Measurements from ENCODE around the gene FOXRED2. TPM values are rescaled to one million over a fixed set of nuclear protein-coding genes. Genes with fewer than 3 reads are reported as not detected.

The FOXRED2 gene
- total and polyA plus RNA-seq, 2 of the 4 experiments (the other 2 are of a cell fraction) = 1.6 to 4.0 TPM

DNA sequence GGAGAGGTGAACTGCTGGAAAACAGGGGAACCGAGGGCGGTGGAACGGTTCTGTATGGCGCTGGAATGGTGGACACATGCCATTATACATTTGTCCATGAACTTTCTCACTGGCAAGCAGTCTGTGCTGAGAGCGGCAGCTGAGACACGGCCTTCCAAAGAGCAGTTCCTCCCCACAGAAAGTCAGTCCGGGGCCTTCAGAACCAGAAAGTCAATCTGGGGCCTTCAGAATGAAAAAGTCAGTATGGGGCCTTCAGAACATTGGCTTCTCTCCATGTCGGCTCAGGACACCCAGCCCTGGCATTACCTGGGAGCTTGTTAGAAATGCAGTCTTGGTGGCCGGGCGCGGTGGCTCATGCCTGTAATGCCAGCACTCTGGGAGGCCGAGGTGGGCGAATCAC lies 34.2 kb downstream of the FOXRED2 start:
- dilution Hi-C loops (cut with HindIII; ENCODE audit: low sequenced_read_pairs, unreplicated experiment) (no loop called here), in situ Hi-C loops (cut with MboI; ENCODE audit: low sequenced_read_pairs) (no loop called here), intact Hi-C loops (cut with micrococcal nuclease) (no loop called here)
- 100% methylated on average over 1 of the region's 13 CpGs; no CpG with 5 or more reads in 1 of the 2 experiments for WGBS, 2 experiments (ENCODE audit: extremely low coverage in 2 of 2, insufficient read length in 1 of 2)
- H2AK5ac ChIP-seq (ENCODE audit: low read depth, low read length) = peak overlapping the region; percentile 65
- peak overlapping the region; percentile 37 for H2BK5ac ChIP-seq (ENCODE audit: low read depth, low read length, poor library complexity, severe bottlenecking)
- no peak overlapping the region; the same call in 1 of the 2 replicates for H3K56ac ChIP-seq (ENCODE audit: extremely low read depth, insufficient read depth, low read length)
- ChIA-PET CTCF (no interaction called here), POLR2A (ENCODE audit: unreplicated experiment) (no interaction called here)
- H3K14ac ChIP-seq (replicated peaks; ENCODE audit: low read depth, low read length) = peak overlapping the region; percentile 89; the same call in 1 of the 2 replicates
- peak overlapping the region; percentile 100 for H3K4ac ChIP-seq (ENCODE audit: low read depth, low read length)
- no peak overlapping the region for H3K4me2 ChIP-seq (ENCODE audit: low read depth, low read length)
- peak overlapping the region; percentile 100 for H2BK120ac ChIP-seq (ENCODE audit: low read depth, low read length)
- H2AFZ ChIP-seq (replicated peaks; ENCODE audit: low read length, poor library complexity) = no peak overlapping the region
- peak overlapping the region; percentile 10; the same call in 1 of the 2 replicates for H4K91ac ChIP-seq (ENCODE audit: insufficient read depth, low read depth, low read length)
- peak overlapping the region; percentile 92 for H2AK9ac ChIP-seq (replicated peaks; ENCODE audit: low read depth, low read length, poor library complexity)
- H3K27me3 ChIP-seq (ENCODE audit: control insufficient read depth, insufficient read depth, low read length) = no peaks in the 10 kb centered on the region
- no peak overlapping the region for H3K18ac ChIP-seq (ENCODE audit: low read depth, low read length)
- H4K8ac ChIP-seq (ENCODE audit: low read depth in 2 of 2, low read length in 2 of 2) = peak overlapping the region in 1 of 2 experiments; percentile 87; a peak in 2 of 4 replicates
- peaks cover 19% of the 10 kb centered on the region for H3K9me1 ChIP-seq (ENCODE audit: insufficient read depth, low read length)
- no peak overlapping the region for H3K9ac ChIP-seq (ENCODE audit: low read depth, low read length)
- no peaks in the 10 kb centered on the region for H3K9me3 ChIP-seq (ENCODE audit: control insufficient read depth, insufficient read depth, low read length)
- peak overlapping the region; percentile 91; the same call in 1 of the 3 replicates for H2BK15ac ChIP-seq (ENCODE audit: low read depth, low read length)
- H3K27ac ChIP-seq (ENCODE audit: insufficient read depth, low read length) = peak overlapping the region; percentile 4; the same call in 1 of the 2 replicates
- DNase-seq = no peak
- peaks cover 21 to 71% of the 10 kb centered on the region in 2 experiments for H3K79me1 ChIP-seq (ENCODE audit: low read depth in 1 of 2, low read length in 2 of 2)
- peaks cover 23% of the 10 kb centered on the region for H3K4me1 ChIP-seq (ENCODE audit: control insufficient read depth, insufficient read depth, low read length)
- peaks cover 14% of the 10 kb centered on the region for H4K20me1 ChIP-seq (ENCODE audit: insufficient read depth, low read length)
- no peak for ATAC-seq (ENCODE audit: low read depth)
- H4K5ac ChIP-seq (ENCODE audit: low read depth, low read length) = no peak overlapping the region
- peaks cover 36% of the 10 kb centered on the region for H3K36me3 ChIP-seq (ENCODE audit: control insufficient read depth, insufficient read depth, low read length)
- no peak overlapping the region for H2BK20ac ChIP-seq (ENCODE audit: low read depth, low read length)
- peak overlapping the region; percentile 69; the same call in 1 of the 2 replicates for H3K23ac ChIP-seq (ENCODE audit: low read depth, low read length)
- no peak overlapping the region for H3K4me3 ChIP-seq (ENCODE audit: insufficient read depth, low read depth, low read length)
- no peak for TF ChIP-seq MAZ (IDR thresholded peaks at IDR 0.05; ENCODE audit: borderline replicate concordance, low read depth, low read length)
- no peak for TF ChIP-seq CHD1 (IDR thresholded peaks at IDR 0.05; ENCODE audit: low read depth, low read length)
- TF ChIP-seq BHLHE40 (IDR thresholded peaks at IDR 0.05; ENCODE audit: low read depth, low read length) = no peak
- TF ChIP-seq NFE2L2 (IDR thresholded peaks at IDR 0.05; ENCODE audit: low read depth, low read length) = no peak
- no peak for TF ChIP-seq FOS (IDR thresholded peaks at IDR 0.05; ENCODE audit: low read depth, low read length)
- no peak for TF ChIP-seq CEBPB (IDR thresholded peaks at IDR 0.05; ENCODE audit: low read depth, low read length)
- no peak for TF ChIP-seq SMC3 (IDR thresholded peaks at IDR 0.05; ENCODE audit: low read depth, low read length)
- no peak for TF ChIP-seq RFX5 (IDR thresholded peaks at IDR 0.05; ENCODE audit: low read depth, low read length)
- TF ChIP-seq, protein P1, sequence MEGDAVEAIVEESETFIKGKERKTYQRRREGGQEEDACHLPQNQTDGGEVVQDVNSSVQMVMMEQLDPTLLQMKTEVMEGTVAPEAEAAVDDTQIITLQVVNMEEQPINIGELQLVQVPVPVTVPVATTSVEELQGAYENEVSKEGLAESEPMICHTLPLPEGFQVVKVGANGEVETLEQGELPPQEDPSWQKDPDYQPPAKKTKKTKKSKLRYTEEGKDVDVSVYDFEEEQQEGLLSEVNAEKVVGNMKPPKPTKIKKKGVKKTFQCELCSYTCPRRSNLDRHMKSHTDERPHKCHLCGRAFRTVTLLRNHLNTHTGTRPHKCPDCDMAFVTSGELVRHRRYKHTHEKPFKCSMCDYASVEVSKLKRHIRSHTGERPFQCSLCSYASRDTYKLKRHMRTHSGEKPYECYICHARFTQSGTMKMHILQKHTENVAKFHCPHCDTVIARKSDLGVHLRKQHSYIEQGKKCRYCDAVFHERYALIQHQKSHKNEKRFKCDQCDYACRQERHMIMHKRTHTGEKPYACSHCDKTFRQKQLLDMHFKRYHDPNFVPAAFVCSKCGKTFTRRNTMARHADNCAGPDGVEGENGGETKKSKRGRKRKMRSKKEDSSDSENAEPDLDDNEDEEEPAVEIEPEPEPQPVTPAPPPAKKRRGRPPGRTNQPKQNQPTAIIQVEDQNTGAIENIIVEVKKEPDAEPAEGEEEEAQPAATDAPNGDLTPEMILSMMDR (conservative IDR thresholded peaks at IDR 0.05; ENCODE audit: low read depth, low read length) = no peak
- TF ChIP-seq RAD21 (IDR thresholded peaks at IDR 0.05; ENCODE audit: low read length) = no peak
- TF ChIP-seq, protein P2, sequence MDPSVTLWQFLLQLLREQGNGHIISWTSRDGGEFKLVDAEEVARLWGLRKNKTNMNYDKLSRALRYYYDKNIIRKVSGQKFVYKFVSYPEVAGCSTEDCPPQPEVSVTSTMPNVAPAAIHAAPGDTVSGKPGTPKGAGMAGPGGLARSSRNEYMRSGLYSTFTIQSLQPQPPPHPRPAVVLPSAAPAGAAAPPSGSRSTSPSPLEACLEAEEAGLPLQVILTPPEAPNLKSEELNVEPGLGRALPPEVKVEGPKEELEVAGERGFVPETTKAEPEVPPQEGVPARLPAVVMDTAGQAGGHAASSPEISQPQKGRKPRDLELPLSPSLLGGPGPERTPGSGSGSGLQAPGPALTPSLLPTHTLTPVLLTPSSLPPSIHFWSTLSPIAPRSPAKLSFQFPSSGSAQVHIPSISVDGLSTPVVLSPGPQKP (IDR thresholded peaks at IDR 0.05; ENCODE audit: borderline replicate concordance, low read depth, low read length) = no peak
- TF ChIP-seq, protein P3, sequence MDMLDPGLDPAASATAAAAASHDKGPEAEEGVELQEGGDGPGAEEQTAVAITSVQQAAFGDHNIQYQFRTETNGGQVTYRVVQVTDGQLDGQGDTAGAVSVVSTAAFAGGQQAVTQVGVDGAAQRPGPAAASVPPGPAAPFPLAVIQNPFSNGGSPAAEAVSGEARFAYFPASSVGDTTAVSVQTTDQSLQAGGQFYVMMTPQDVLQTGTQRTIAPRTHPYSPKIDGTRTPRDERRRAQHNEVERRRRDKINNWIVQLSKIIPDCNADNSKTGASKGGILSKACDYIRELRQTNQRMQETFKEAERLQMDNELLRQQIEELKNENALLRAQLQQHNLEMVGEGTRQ (IDR thresholded peaks at IDR 0.05; ENCODE audit: low read depth, low read length) = no peak
- TF ChIP-seq MXI1 (IDR thresholded peaks at IDR 0.05; ENCODE audit: borderline replicate concordance, low read depth, low read length) = no peak
- TF ChIP-seq RCOR1 (IDR thresholded peaks at IDR 0.05; ENCODE audit: insufficient replicate concordance, low read length) = no peak
- no peak for TF ChIP-seq POLR2A (IDR thresholded peaks at IDR 0.05; ENCODE audit: low read depth, low read length)
- no peak for TF ChIP-seq MAFK (IDR thresholded peaks at IDR 0.05; ENCODE audit: low read depth, low read length)
- BruUV-seq (replicated peaks) = no TSS peak
